Measurements from ENCODE around the gene IL1RAPL2. TPM values are rescaled to one million over a fixed set of nuclear protein-coding genes. Genes with fewer than 3 reads are reported as not detected.
"Not testable (repeated sequence)": the region's sequence is repeated elsewhere in the genome, so short reads cannot be mapped to it uniquely, and the experiment has no call there.

Gene IL1RAPL2
- total and polyA plus RNA-seq, 2 donors (not counting 1 experiment from before 2014, with no cell fraction given), result not detected

GRCh38 chrX:105229146-105229545 lies 663.1 kb downstream of the IL1RAPL2 start:
- ChIA-PET POLR2A (no interaction called here), CTCF (interaction anchor here (1.0 kb wide), 1 partner anchor 39 kb away, joined by 3 read pairs; no protein-coding TSS in a partner anchor)
- H3K36me3 ChIP-seq (replicated peaks in 1 of 2; ENCODE audit: control extremely low read depth in 1 of 2, control insufficient read depth in 1 of 2, extremely low read depth in 1 of 2, insufficient read depth in 2 of 2, low read length in 1 of 2), result no peaks in the 10 kb centered on the region
- no peak overlapping the region for H3K4me3 ChIP-seq (ENCODE audit: control extremely low read depth in 1 of 5, extremely low read depth in 1 of 5, insufficient read depth in 1 of 5, low read depth in 2 of 5, low read length in 4 of 5)
- H3K27me3 ChIP-seq (replicated peaks in 1 of 4; ENCODE audit: control extremely low read depth in 1 of 4, control insufficient read depth in 3 of 4, insufficient read depth in 4 of 4, low read length in 3 of 4), result no peaks in the 10 kb centered on the region
- intact Hi-C loops (cut with micrococcal nuclease), result no loop called here
- ATAC-seq (ENCODE audit: low read depth), result no peak
- H3K4me2 ChIP-seq (replicated peaks; ENCODE audit: low read depth, low read length, poor library complexity, severe bottlenecking), result no peak overlapping the region
- H3K9ac ChIP-seq (ENCODE audit: low read length), result no peak overlapping the region
- Mint-ChIP-seq H3K9me3 (ENCODE audit: insufficient read depth) (no peaks in the 10 kb centered on the region), H3K27me3 (no peaks in the 10 kb centered on the region), H3K4me1 (no peaks in the 10 kb centered on the region), H3K27ac (no peak overlapping the region), H3K4me3 (no peak overlapping the region)
- H3K79me2 ChIP-seq (ENCODE audit: control insufficient read depth, insufficient read depth, low read length), result no peaks in the 10 kb centered on the region
- no peak for DNase-seq
- no CpG with 5 or more reads among the region's 3 CpGs for WGBS (ENCODE audit: insufficient coverage)
- H3K27ac ChIP-seq (ENCODE audit: low read length in 2 of 2), result no peak overlapping the region
- no peak overlapping the region for H2AFZ ChIP-seq (ENCODE audit: insufficient read depth, low read depth, low read length, poor library complexity, severe bottlenecking)
- H3K4me1 ChIP-seq (ENCODE audit: control insufficient read depth in 2 of 2, insufficient read depth in 2 of 2, low read length in 2 of 2), result no peaks in the 10 kb centered on the region
- TF ChIP-seq, protein P1, sequence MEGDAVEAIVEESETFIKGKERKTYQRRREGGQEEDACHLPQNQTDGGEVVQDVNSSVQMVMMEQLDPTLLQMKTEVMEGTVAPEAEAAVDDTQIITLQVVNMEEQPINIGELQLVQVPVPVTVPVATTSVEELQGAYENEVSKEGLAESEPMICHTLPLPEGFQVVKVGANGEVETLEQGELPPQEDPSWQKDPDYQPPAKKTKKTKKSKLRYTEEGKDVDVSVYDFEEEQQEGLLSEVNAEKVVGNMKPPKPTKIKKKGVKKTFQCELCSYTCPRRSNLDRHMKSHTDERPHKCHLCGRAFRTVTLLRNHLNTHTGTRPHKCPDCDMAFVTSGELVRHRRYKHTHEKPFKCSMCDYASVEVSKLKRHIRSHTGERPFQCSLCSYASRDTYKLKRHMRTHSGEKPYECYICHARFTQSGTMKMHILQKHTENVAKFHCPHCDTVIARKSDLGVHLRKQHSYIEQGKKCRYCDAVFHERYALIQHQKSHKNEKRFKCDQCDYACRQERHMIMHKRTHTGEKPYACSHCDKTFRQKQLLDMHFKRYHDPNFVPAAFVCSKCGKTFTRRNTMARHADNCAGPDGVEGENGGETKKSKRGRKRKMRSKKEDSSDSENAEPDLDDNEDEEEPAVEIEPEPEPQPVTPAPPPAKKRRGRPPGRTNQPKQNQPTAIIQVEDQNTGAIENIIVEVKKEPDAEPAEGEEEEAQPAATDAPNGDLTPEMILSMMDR (IDR thresholded peaks at IDR 0.05), result no peak
- no peak for TF ChIP-seq EZH2 (IDR thresholded peaks at IDR 0.05; ENCODE audit: borderline replicate concordance, insufficient read depth, low read depth, low read length, poor library complexity, severe bottlenecking)
- no peaks in the 10 kb centered on the region for H4K20me1 ChIP-seq (ENCODE audit: control insufficient read depth, insufficient read depth, low read length, poor library complexity, severe bottlenecking)
- no peaks in the 10 kb centered on the region for H3K9me3 ChIP-seq (ENCODE audit: control extremely low read depth in 1 of 3, control insufficient read depth in 2 of 3, insufficient read depth in 1 of 3, low read length in 2 of 3)

DNA sequence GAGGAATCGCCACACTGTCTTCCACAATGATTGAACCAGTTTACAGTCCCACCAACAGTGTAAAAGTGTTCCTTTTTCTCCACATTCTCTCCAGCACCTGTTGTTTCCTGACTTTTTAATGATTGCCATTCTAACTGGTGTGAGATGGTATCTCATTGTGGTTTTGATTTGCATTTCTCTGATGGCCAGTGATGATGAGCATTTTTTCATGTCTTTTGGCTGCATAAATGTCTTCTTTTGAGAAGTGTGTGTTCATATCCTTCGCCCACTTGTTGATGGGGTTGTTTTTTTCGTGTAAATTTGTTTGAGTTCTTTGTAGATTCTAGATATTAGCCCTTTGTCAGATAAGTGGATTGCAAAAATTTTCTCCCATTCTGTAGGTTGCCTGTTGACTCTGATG lies 671.4 kb downstream of the IL1RAPL2 start:
- H4K20me1 ChIP-seq (ENCODE audit: control insufficient read depth, insufficient read depth, low read length, poor library complexity, severe bottlenecking); H2AFZ ChIP-seq (ENCODE audit: insufficient read depth, low read depth, low read length, poor library complexity, severe bottlenecking); H3K9me3 ChIP-seq (ENCODE audit: control extremely low read depth in 1 of 3, control insufficient read depth in 2 of 3, insufficient read depth in 1 of 3, low read length in 2 of 3); H3K4me3 ChIP-seq (ENCODE audit: control extremely low read depth in 1 of 5, extremely low read depth in 1 of 5, insufficient read depth in 1 of 5, low read depth in 2 of 5, low read length in 4 of 5); ATAC-seq (ENCODE audit: low read depth); H3K4me1 ChIP-seq (ENCODE audit: control insufficient read depth in 2 of 2, insufficient read depth in 2 of 2, low read length in 2 of 2); H3K4me1 Mint-ChIP-seq; H3K36me3 ChIP-seq (replicated peaks in 1 of 2; ENCODE audit: control extremely low read depth in 1 of 2, control insufficient read depth in 1 of 2, extremely low read depth in 1 of 2, insufficient read depth in 2 of 2, low read length in 1 of 2); H3K4me3 Mint-ChIP-seq; POLR2A ChIA-PET; H3K27me3 Mint-ChIP-seq; H3K9me3 Mint-ChIP-seq (ENCODE audit: insufficient read depth); intact Hi-C loops (cut with micrococcal nuclease); H3K9ac ChIP-seq (ENCODE audit: low read length); H3K79me2 ChIP-seq (ENCODE audit: control insufficient read depth, insufficient read depth, low read length); DNase-seq; H3K27ac Mint-ChIP-seq; CTCF ChIA-PET; H3K4me2 ChIP-seq (replicated peaks; ENCODE audit: low read depth, low read length, poor library complexity, severe bottlenecking); H3K27me3 ChIP-seq (replicated peaks in 1 of 4; ENCODE audit: control extremely low read depth in 1 of 4, control insufficient read depth in 3 of 4, insufficient read depth in 4 of 4, low read length in 3 of 4); H3K27ac ChIP-seq (ENCODE audit: low read length in 2 of 2): not testable (repeated sequence)
- 80% methylated on average over 1 of the region's 3 CpGs for WGBS (ENCODE audit: insufficient coverage)

All from B cell (primary cell).